ENCODE results near the gene RPA1. TPM values are rescaled to one million over a fixed set of nuclear protein-coding genes. Genes with fewer than 3 reads are reported as not detected.
A peak's percentile ranks its signal among the peaks of the same experiment; 100 is the strongest.

The RPA1 gene
- polyA plus RNA-seq, 3 donors = 18.5 to 27.4 (median 23.8) TPM

DNA sequence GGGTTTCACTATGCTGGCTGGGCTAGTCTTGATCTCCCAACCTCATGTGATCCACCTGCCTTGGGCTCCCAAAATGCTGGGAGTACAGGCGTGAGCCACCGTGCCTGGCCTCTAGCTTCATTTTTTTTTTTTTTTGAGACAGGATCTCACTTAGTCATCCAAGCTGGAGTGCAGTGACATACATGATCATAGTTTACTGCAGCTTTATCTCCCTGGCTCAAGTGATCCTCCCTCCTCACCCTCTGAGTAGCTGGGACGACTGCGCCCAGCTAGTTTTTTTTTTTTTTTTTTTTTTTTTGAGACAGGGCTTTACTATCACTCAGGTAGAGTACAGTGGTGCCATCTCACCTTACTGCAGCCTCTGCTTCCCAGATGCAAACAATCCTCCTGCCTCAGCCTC lies 9.7 kb downstream of the RPA1 start:
- H3K27me3 ChIP-seq (ENCODE audit: control insufficient read depth in 2 of 2, insufficient read depth in 2 of 2, low read length in 2 of 2) = no peaks in the 10 kb centered on the region
- H3K4me1 ChIP-seq (ENCODE audit: control insufficient read depth in 1 of 2, insufficient read depth in 2 of 2, low read length in 2 of 2) = no peaks in the 10 kb centered on the region
- H3K4me3 ChIP-seq (replicated peaks in 1 of 3; ENCODE audit: low read depth in 2 of 3, low read length in 3 of 3) = no peak overlapping the region
- Mint-ChIP-seq H3K9me3 (no peaks in the 10 kb centered on the region), H3K4me1 (peaks cover 5% of the 10 kb centered on the region), H3K27ac (peak overlapping the region in 1 of 7 donors; percentile 46), H3K36me3 (peaks cover 37 to 45% of the 10 kb centered on the region in 2 donors), H3K27me3 (ENCODE audit: low read depth in 3 of 3) (no peaks in the 10 kb centered on the region), H3K4me3 (no peak overlapping the region)
- DNase-seq = no peak
- peaks cover 75% of the 10 kb centered on the region for H3K79me2 ChIP-seq (ENCODE audit: insufficient read depth, low read length)
- H3K9me3 ChIP-seq (replicated peaks in 1 of 2; ENCODE audit: control insufficient read depth in 1 of 2, insufficient read depth in 1 of 2, low read length in 2 of 2) = no peaks in the 10 kb centered on the region
- intact Hi-C loops (cut with micrococcal nuclease) = loop anchor here in 1 of 2 donors (10.0 kb wide), 1 partner anchor 115 kb away; the partner anchor contains the start of gene WDR81
- TF ChIP-seq, protein P1, sequence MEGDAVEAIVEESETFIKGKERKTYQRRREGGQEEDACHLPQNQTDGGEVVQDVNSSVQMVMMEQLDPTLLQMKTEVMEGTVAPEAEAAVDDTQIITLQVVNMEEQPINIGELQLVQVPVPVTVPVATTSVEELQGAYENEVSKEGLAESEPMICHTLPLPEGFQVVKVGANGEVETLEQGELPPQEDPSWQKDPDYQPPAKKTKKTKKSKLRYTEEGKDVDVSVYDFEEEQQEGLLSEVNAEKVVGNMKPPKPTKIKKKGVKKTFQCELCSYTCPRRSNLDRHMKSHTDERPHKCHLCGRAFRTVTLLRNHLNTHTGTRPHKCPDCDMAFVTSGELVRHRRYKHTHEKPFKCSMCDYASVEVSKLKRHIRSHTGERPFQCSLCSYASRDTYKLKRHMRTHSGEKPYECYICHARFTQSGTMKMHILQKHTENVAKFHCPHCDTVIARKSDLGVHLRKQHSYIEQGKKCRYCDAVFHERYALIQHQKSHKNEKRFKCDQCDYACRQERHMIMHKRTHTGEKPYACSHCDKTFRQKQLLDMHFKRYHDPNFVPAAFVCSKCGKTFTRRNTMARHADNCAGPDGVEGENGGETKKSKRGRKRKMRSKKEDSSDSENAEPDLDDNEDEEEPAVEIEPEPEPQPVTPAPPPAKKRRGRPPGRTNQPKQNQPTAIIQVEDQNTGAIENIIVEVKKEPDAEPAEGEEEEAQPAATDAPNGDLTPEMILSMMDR (IDR thresholded peaks at IDR 0.05) = no peak
- no peak overlapping the region for H3K27ac ChIP-seq (ENCODE audit: low read depth in 1 of 2, low read length in 2 of 2)
- H3K9ac ChIP-seq (ENCODE audit: insufficient read depth, low read length, poor library complexity, severe bottlenecking) = no peak overlapping the region
- no peak overlapping the region for H3K4me2 ChIP-seq (replicated peaks; ENCODE audit: extremely low read depth, low read length, poor library complexity, severe bottlenecking)
- 100% methylated on average over 2 of the region's 4 CpGs for WGBS (ENCODE audit: insufficient coverage)
- H2AFZ ChIP-seq (ENCODE audit: insufficient read depth, low read depth, low read length, poor library complexity, severe bottlenecking) = no peak overlapping the region
- H3K36me3 ChIP-seq (replicated peaks in 1 of 2; ENCODE audit: control insufficient read depth in 1 of 2, insufficient read depth in 2 of 2, low read length in 2 of 2) = peaks cover 20 to 31% of the 10 kb centered on the region in 2 donors
- H4K20me1 ChIP-seq (ENCODE audit: insufficient read depth, low read length) = peaks cover 4% of the 10 kb centered on the region

DNA sequence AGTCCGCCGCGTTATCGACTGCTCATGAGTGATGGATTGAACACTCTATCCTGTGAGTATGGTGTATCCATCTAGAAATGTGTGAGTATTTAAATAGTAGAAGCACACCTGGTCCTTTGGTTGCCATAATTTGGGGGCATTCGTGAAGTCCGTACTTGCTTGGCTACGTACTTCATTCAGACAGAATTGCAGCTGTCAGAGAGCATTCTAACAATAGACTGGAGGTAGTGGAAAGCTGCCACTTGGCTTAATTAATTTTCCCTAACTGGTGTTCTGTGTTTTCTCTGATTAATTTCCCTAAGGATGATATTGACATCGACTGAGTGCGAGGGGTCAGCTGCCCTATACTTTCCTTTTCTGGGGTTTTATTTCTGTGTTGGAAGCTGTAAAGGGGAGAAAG lies 14.1 kb downstream of the RPA1 start:
- TF ChIP-seq, protein P1 (IDR thresholded peaks at IDR 0.05) = no peak
- no peak overlapping the region for H3K4me3 ChIP-seq (replicated peaks in 1 of 3; ENCODE audit: low read depth in 2 of 3, low read length in 3 of 3)
- Mint-ChIP-seq H3K4me3 (no peak overlapping the region), H3K36me3 (peaks cover 57 to 66% of the 10 kb centered on the region in 2 donors), H3K4me1 (no peaks in the 10 kb centered on the region), H3K27me3 (ENCODE audit: low read depth in 3 of 3) (no peaks in the 10 kb centered on the region), H3K9me3 (no peaks in the 10 kb centered on the region), H3K27ac (no peak overlapping the region)
- no peaks in the 10 kb centered on the region for H3K27me3 ChIP-seq (ENCODE audit: control insufficient read depth in 2 of 2, insufficient read depth in 2 of 2, low read length in 2 of 2)
- peaks cover 35% of the 10 kb centered on the region for H3K79me2 ChIP-seq (ENCODE audit: insufficient read depth, low read length)
- H3K9me3 ChIP-seq (replicated peaks in 1 of 2; ENCODE audit: control insufficient read depth in 1 of 2, insufficient read depth in 1 of 2, low read length in 2 of 2) = no peaks in the 10 kb centered on the region
- no peak overlapping the region for H3K4me2 ChIP-seq (replicated peaks; ENCODE audit: extremely low read depth, low read length, poor library complexity, severe bottlenecking)
- peaks cover 47 to 65% of the 10 kb centered on the region in 2 donors for H3K36me3 ChIP-seq (replicated peaks in 1 of 2; ENCODE audit: control insufficient read depth in 1 of 2, insufficient read depth in 2 of 2, low read length in 2 of 2)
- no peak overlapping the region for H3K27ac ChIP-seq (ENCODE audit: low read depth in 1 of 2, low read length in 2 of 2)
- DNase-seq = no peak
- no peaks in the 10 kb centered on the region for H4K20me1 ChIP-seq (ENCODE audit: insufficient read depth, low read length)
- 100% methylated on average over 7 of the region's 9 CpGs for WGBS (ENCODE audit: insufficient coverage)
- H2AFZ ChIP-seq (ENCODE audit: insufficient read depth, low read depth, low read length, poor library complexity, severe bottlenecking) = no peak overlapping the region
- H3K9ac ChIP-seq (ENCODE audit: insufficient read depth, low read length, poor library complexity, severe bottlenecking) = no peak overlapping the region
- intact Hi-C loops (cut with micrococcal nuclease) = no loop called here
- no peaks in the 10 kb centered on the region for H3K4me1 ChIP-seq (ENCODE audit: control insufficient read depth in 1 of 2, insufficient read depth in 2 of 2, low read length in 2 of 2)

Data from CD14-positive monocyte (primary cell).